ENCODE measurements around the gene MPIG6B. TPM values are rescaled to one million over a fixed set of nuclear protein-coding genes. Genes with fewer than 3 reads are reported as not detected.

The MPIG6B gene
- total RNA-seq, 1 donor from 2014 or later: not detected

DNA sequence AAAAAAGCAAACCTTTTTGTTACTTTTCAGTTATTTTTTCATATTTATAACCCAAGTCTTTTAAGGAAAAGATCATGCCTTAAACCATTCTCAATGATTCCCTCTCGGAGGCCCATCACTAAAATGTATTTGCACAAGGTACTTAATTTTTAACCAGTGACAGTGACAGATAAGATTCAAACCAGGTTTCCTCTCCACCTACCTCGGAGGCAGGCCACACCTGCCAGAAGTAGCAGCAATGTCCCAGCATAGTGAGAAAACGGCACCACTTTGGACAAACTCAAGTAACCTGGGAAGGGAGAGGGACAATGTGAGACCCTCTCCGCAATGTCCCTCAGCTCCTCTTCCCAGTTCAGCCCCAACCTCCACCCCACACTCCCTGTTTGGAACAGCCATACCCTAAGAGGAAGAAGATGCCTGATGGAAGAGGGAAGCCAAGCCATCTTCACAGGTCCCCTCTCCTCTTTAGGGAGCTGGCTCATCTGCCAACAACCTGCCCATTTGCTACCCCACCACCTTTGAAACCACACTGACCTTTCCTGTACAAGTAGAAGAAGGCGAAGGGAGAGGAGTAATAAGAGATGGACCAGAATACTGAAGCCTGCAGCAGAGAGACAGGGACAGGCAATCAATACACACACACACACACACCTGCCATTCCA lies 22.3 kb upstream of the MPIG6B start:
- DNase-seq (ENCODE audit: extremely low spot score, unreplicated experiment): no peak
- TF ChIP-seq CTCF (IDR thresholded peaks at IDR 0.05): no peak
- Mint-ChIP-seq H3K4me3 (ENCODE audit: unreplicated experiment) (peak overlapping the region; percentile 43), H3K36me3 (ENCODE audit: unreplicated experiment) (peaks cover 13% of the 10 kb centered on the region), H3K27ac (ENCODE audit: unreplicated experiment) (peak overlapping the region; percentile 45), H3K27me3 (ENCODE audit: unreplicated experiment) (no peaks in the 10 kb centered on the region), H3K4me1 (ENCODE audit: unreplicated experiment) (peaks cover 23% of the 10 kb centered on the region), H3K9me3 (ENCODE audit: unreplicated experiment) (no peaks in the 10 kb centered on the region)

GRCh38 chr6:31701666-31702404 lies 21.3 kb upstream of the MPIG6B start:
- peak overlapping the region; percentile 98 for H3K27ac Mint-ChIP-seq (ENCODE audit: unreplicated experiment)
- TF ChIP-seq CTCF (IDR thresholded peaks at IDR 0.05): no peak
- peaks cover 8% of the 10 kb centered on the region for H3K36me3 Mint-ChIP-seq (ENCODE audit: unreplicated experiment)

GRCh38 chr6:31702405-31702818 lies 20.8 kb upstream of the MPIG6B start:
- TF ChIP-seq CTCF (IDR thresholded peaks at IDR 0.05): no peak
- H3K9me3 Mint-ChIP-seq (ENCODE audit: unreplicated experiment): no peaks in the 10 kb centered on the region
- peaks cover 23% of the 10 kb centered on the region for H3K4me1 Mint-ChIP-seq (ENCODE audit: unreplicated experiment)
- no peaks in the 10 kb centered on the region for H3K27me3 Mint-ChIP-seq (ENCODE audit: unreplicated experiment)
- DNase-seq (ENCODE audit: extremely low spot score, unreplicated experiment): no peak
- peak overlapping the region; percentile 99 for H3K4me3 Mint-ChIP-seq (ENCODE audit: unreplicated experiment)
- peak overlapping the region; percentile 98 for H3K27ac Mint-ChIP-seq (ENCODE audit: unreplicated experiment)
- peaks cover 7% of the 10 kb centered on the region for H3K36me3 Mint-ChIP-seq (ENCODE audit: unreplicated experiment)

More at GRCh38 chr6:31701666-31702404, 21.3 kb upstream of the MPIG6B start:
- Mint-ChIP-seq H3K4me3 (ENCODE audit: unreplicated experiment) (peak overlapping the region; percentile 99), H3K4me1 (ENCODE audit: unreplicated experiment) (peaks cover 23% of the 10 kb centered on the region), H3K27me3 (ENCODE audit: unreplicated experiment) (no peaks in the 10 kb centered on the region), H3K9me3 (ENCODE audit: unreplicated experiment) (no peaks in the 10 kb centered on the region)
- no peak for DNase-seq (ENCODE audit: extremely low spot score, unreplicated experiment)

- peak; percentile 99 for DNase-seq (ENCODE audit: extremely low spot score, unreplicated experiment)
- TF ChIP-seq CTCF (IDR thresholded peaks at IDR 0.05): no peak
- Mint-ChIP-seq H3K4me1 (ENCODE audit: unreplicated experiment) (peaks cover 23% of the 10 kb centered on the region), H3K4me3 (ENCODE audit: unreplicated experiment) (peak within 1 kb of the TSS; percentile 99), H3K27me3 (ENCODE audit: unreplicated experiment) (no peaks in the 10 kb centered on the region), H3K9me3 (ENCODE audit: unreplicated experiment) (no peaks in the 10 kb centered on the region), H3K36me3 (ENCODE audit: unreplicated experiment) (peaks cover 2% of the 10 kb centered on the region), H3K27ac (ENCODE audit: unreplicated experiment) (peak within 1 kb of the TSS; percentile 98)
These were observed 20.1 kb upstream of the MPIG6B start, which contains the start of gene ABHD16A for GRCh38 chr6:31702819-31703716. TSS of gene ABHD16A (minus strand) at chr6:31703324. CDS start at chr6:31703281, 43 bp downstream.

All from osteocyte (in vitro differentiated cells).